Panc1 (cell line): ENCODE measurements around the gene FBXL22.

Experiments
- POLR2AphosphoS5 ChIP-seq: IDR thresholded peaks from 2 replicates; pipeline ENCODE4 v1.6.1; 2012; ENCODE audit warnings: mild to moderate bottlenecking, low read depth, low read length, moderate library complexity
- SIN3A ChIP-seq: IDR thresholded peaks from 2 replicates; pipeline ENCODE4 v1.6.1; 2012; ENCODE audit warnings: low read depth, mild to moderate bottlenecking, low read length, moderate library complexity, borderline replicate concordance; ENCODE audit not compliant: insufficient read depth
- TCF7L2 ChIP-seq: IDR thresholded peaks from 2 replicates; pipeline ENCODE4 v1.6.1; 2011; ENCODE audit warnings: mild to moderate bottlenecking, low read depth, low read length, inconsistent platforms
- TF ChIP-seq, protein P1 (sequence below): fragments of 450-650 bp; IDR thresholded peaks from 2 replicates; pipeline ENCODE4 v1.5.1; 2017; ENCODE audit warnings: mild to moderate bottlenecking

GRCh38 chr15:63572749-63573464, 24.3 kb upstream of the FBXL22 start:
- TF ChIP-seq, protein P1, sequence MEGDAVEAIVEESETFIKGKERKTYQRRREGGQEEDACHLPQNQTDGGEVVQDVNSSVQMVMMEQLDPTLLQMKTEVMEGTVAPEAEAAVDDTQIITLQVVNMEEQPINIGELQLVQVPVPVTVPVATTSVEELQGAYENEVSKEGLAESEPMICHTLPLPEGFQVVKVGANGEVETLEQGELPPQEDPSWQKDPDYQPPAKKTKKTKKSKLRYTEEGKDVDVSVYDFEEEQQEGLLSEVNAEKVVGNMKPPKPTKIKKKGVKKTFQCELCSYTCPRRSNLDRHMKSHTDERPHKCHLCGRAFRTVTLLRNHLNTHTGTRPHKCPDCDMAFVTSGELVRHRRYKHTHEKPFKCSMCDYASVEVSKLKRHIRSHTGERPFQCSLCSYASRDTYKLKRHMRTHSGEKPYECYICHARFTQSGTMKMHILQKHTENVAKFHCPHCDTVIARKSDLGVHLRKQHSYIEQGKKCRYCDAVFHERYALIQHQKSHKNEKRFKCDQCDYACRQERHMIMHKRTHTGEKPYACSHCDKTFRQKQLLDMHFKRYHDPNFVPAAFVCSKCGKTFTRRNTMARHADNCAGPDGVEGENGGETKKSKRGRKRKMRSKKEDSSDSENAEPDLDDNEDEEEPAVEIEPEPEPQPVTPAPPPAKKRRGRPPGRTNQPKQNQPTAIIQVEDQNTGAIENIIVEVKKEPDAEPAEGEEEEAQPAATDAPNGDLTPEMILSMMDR: no peak
- TF ChIP-seq POLR2AphosphoS5 (no peak), SIN3A (no peak), TCF7L2 (no peak)
